ENCODE results near the gene ACAA2. TPM values are rescaled to one million over a fixed set of nuclear protein-coding genes. Genes with fewer than 3 reads are reported as not detected.

ACAA2 gene
- total and polyA plus RNA-seq, 2 of the 8 experiments (the other 6 are each of a cell fraction or from before 2014, with no cell fraction given) = 63.4 to 151 TPM

- Histone ChIP-seq H3K56ac (replicated peaks; ENCODE audit: insufficient read length, low read depth, low read length) (no peak overlapping the region), H3K4me2 (ENCODE audit: insufficient read depth in 1 of 2, low read depth in 2 of 2, low read length in 2 of 2) (no peak overlapping the region), H3K18ac (ENCODE audit: extremely low read depth, low read length) (no peak overlapping the region), H3K23me2 (ENCODE audit: low read depth, low read length) (no peaks in the 10 kb centered on the region), H3K9me3 (ENCODE audit: insufficient read depth in 2 of 2, low read depth in 1 of 2, low read length in 1 of 2) (no peaks in the 10 kb centered on the region), H3K4me3 (ENCODE audit: extremely low read depth in 1 of 4, insufficient read depth in 2 of 4, low read depth in 3 of 4, low read length in 4 of 4) (no peak overlapping the region), H4K91ac (replicated peaks; ENCODE audit: insufficient read length, low read length) (no peak overlapping the region), H3K79me1 (ENCODE audit: low read depth, low read length) (no peaks in the 10 kb centered on the region), H3K4ac (replicated peaks; ENCODE audit: insufficient read length, low read depth, low read length) (no peak overlapping the region), H2AK5ac (ENCODE audit: low read depth, low read length) (no peak overlapping the region), H2BK12ac (ENCODE audit: low read depth, low read length) (no peak overlapping the region; the same call in 1 of the 2 replicates), H3K4me1 (replicated peaks in 1 of 4; ENCODE audit: control insufficient read depth in 3 of 4, insufficient read depth in 4 of 4, low read length in 3 of 4) (peaks cover 0 to 9% (median 4%) of the 10 kb centered on the region in 4 experiments; a peak in 6 of 7 replicates), H2AFZ (ENCODE audit: low read length) (no peak overlapping the region), H3K23ac (ENCODE audit: insufficient read length) (no peak overlapping the region), H2BK120ac (replicated peaks; ENCODE audit: low read depth, low read length) (no peak overlapping the region), H2BK5ac (ENCODE audit: low read depth, low read length) (no peak overlapping the region), H3K14ac (ENCODE audit: insufficient read length) (no peak overlapping the region), H3K9ac (replicated peaks in 1 of 4; ENCODE audit: extremely low read depth in 1 of 4, low read depth in 3 of 4, low read length in 3 of 4) (no peak overlapping the region), H3K27me3 (replicated peaks in 1 of 4; ENCODE audit: control insufficient read depth in 3 of 4, extremely low read depth in 1 of 4, insufficient read depth in 3 of 4, low read length in 3 of 4) (no peaks in the 10 kb centered on the region), H2BK20ac (ENCODE audit: low read length) (no peak overlapping the region), H3K27ac (ENCODE audit: low read depth, low read length) (no peak overlapping the region), H4K8ac (ENCODE audit: extremely low read depth, insufficient read depth, low read length) (no peak overlapping the region), H4K20me1 (replicated peaks in 1 of 2; ENCODE audit: control insufficient read depth in 1 of 2, insufficient read depth in 2 of 2, low read length in 2 of 2) (no peaks in the 10 kb centered on the region), H4K5ac (ENCODE audit: insufficient read length, low read depth, low read length) (no peak overlapping the region), H3K79me2 (ENCODE audit: control insufficient read depth in 1 of 2, insufficient read depth in 2 of 2, low read length in 2 of 2) (no peaks in the 10 kb centered on the region), H3K36me3 (ENCODE audit: control insufficient read depth in 2 of 4, insufficient read depth in 4 of 4, low read length in 3 of 4) (no peaks in the 10 kb centered on the region), H2BK15ac (ENCODE audit: low read length) (no peak overlapping the region)
- CTCF ChIA-PET (ENCODE audit: partially characterized antibody) = interaction anchor here (0.6 to 10.0 kb wide), 53 partner anchors 9 to 621 kb away, joined by 3 to 157 read pairs (median 5); partner anchors contain the start of gene LIPG
- WGBS, 2 experiments (ENCODE audit: extremely low coverage in 1 of 2, insufficient coverage in 1 of 2, insufficient read length in 1 of 2, insufficient replicate concordance in 2 of 2, low coverage in 1 of 2, low lambda C conversion rate in 2 of 2, missing lambda C conversion rate in 1 of 2) = 76% methylated on average over 6 of the region's 6 CpGs; no CpG with 5 or more reads in 1 of the 2 experiments
- no peak for FAIRE-seq
- POLR2A ChIA-PET (ENCODE audit: partially characterized antibody) = interaction anchor here (0.8 to 1.2 kb wide), 2 partner anchors 11 to 44 kb away, joined by 3 read pairs; no protein-coding TSS in a partner anchor
- DNase-seq (ENCODE audit: low read depth in 1 of 2, low spot score in 2 of 2) = no peak
- no peak for TF ChIP-seq TAF1 (IDR thresholded peaks at IDR 0.05; ENCODE audit: low read depth, low read length)
- no peak for TF ChIP-seq GABPA (IDR thresholded peaks at IDR 0.05; ENCODE audit: borderline replicate concordance, insufficient read depth, low read length)
- TF ChIP-seq POLR2AphosphoS5 (IDR thresholded peaks at IDR 0.05; ENCODE audit: low read depth, low read length) = no peak
- no peak for TF ChIP-seq ASH2L (IDR thresholded peaks at IDR 0.05; ENCODE audit: low read length)
- TF ChIP-seq SIRT6 (IDR thresholded peaks at IDR 0.05; ENCODE audit: low read length) = no peak
- no peak for TF ChIP-seq CREB1 (IDR thresholded peaks at IDR 0.05)
- no peak for TF ChIP-seq ZNF274 (IDR thresholded peaks at IDR 0.05; ENCODE audit: borderline replicate concordance, extremely low read depth, low read length)
- no peak for TF ChIP-seq EP300 (IDR thresholded peaks at IDR 0.05; ENCODE audit: borderline replicate concordance in 1 of 2, low read depth in 2 of 2, low read length in 2 of 2)
- no peak for TF ChIP-seq NRF1 (IDR thresholded peaks at IDR 0.05; ENCODE audit: low read depth, low read length)
- no peak for TF ChIP-seq SP2 (IDR thresholded peaks at IDR 0.05; ENCODE audit: low read length)
- no peak for TF ChIP-seq KDM5A (IDR thresholded peaks at IDR 0.05; ENCODE audit: low read length)
- no peak for TF ChIP-seq ATF3 (IDR thresholded peaks at IDR 0.05; ENCODE audit: insufficient read depth, low read depth, low read length)
These were observed 45.7 kb upstream of the ACAA2 start for GRCh38 chr18:49859021-49859359.
